A204.1 (cell line): ENCODE measurements around the gene IVNS1ABP.
"Not testable (repeated sequence)": the region's sequence is repeated elsewhere in the genome, so short reads cannot be mapped to it uniquely, and the experiment has no call there.

Experiments used
- FAIRE-seq: peaks from 2 replicates; lab custom pipeline; 2012; peaks lifted over from hg19 to GRCh38; lab: Jason Lieb, UNC

IVNS1ABP gene

GRCh38 chr1:185292237-185292636, 24.8 kb downstream of the IVNS1ABP start:
- no peak for FAIRE-seq

- FAIRE-seq = no peak
These were observed 25.4 kb downstream of the IVNS1ABP start for GRCh38 chr1:185291652-185292051.

DNA sequence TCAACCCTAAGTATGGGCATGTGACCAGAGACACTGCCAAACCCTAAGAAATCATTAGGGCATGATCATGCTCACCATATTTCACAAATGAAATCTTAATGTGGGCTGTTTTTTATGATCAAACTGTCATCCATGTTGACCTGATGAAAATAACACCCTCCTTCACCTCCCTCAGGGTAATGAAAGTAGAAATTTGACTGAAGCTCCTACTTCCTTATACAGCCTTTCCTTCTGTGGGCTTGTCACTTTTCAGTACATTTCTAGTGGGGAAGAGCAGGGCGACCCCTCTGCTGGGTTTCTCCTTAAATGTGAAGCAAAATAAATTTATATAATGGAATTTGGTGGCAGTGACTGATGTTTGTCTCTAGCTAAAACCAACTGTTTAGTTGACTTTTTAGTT, 25.9 kb downstream of the IVNS1ABP start:
- no peak for FAIRE-seq

GRCh38 chr1:185289880-185290279, 27.2 kb downstream of the IVNS1ABP start:
- FAIRE-seq = no peak

GRCh38 chr1:185288435-185288834, 28.6 kb downstream of the IVNS1ABP start:
- no peak for FAIRE-seq

DNA sequence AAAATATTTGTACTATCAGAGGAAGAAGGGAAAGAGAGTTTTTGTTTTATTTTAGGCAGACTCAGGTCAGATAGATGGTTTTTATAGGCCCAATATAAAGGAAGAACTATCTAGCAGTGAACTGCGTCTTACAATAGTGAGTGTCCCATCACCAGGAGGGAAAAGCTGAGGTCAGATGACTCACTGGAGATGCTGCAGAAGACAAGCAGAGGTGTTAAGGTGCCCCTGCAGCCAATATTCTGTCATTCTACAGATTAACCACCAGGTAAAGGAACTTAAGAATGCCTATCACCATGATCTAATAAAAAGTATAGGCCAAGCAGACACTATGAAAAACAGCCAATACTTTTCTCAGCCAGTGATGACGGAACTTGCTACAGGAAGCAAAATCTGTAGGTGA, 29.6 kb downstream of the IVNS1ABP start:
- no peak for FAIRE-seq

- no peak for FAIRE-seq
These were observed 32.3 kb downstream of the IVNS1ABP start for GRCh38 chr1:185284533-185285276.

DNA sequence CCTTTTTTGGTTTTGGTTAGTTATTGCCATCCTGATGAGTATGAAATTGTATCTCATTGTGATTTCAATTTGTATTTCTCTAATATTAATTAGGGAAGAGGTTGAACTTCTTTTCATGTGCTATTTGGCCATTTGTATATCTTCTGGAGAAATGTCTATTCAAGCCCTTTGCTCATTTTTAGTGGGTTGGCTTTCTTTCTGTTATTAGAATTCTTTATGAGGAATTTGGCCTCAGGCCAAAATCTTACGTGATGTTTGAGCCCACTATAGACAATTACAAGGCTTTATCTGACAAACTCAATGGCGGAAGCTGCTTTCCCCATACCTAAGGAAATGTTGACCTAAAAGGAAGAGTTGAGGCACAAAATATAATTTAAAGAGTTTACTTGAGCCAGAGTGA, 32.9 kb downstream of the IVNS1ABP start:
- FAIRE-seq = no peak

DNA sequence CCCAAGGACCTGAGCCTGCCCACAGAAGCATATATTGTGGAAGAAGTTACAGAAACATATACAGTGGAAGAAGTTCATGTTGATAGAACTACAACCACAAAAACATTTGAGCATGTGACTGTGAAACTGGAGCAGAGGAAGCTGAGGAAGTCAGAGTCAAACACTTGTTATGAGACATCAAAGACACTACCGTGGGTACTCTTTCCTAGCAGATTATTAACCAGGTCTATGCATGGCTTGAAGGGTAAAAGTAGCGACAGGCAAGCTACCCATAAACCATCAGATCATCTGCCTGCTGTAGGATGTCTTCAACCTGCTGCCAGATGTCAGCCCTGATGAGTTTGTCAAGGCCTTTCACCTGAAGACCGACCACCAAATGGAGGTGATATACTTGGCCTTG, 35.8 kb downstream of the IVNS1ABP start:
- FAIRE-seq = no peak

DNA sequence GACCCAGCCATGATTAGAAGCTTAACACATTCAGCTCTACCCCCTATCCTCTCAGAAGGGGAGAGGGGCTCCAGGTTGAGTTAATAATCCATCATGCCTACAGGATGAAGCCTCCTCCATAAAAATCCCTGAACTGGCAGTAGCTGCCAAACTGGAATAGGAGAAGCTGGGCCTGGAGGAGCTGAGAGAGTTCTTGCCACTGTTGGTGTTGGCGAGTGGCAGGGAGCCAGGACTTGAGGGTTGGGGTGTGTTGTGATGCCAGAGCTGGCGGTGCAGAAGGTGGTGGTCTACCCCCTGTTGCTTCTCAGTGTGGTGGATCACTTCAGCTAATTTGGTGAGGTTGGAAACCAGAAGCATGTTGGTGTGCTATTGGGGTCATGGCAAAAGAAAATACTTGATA, 36.5 kb downstream of the IVNS1ABP start:
- no peak for FAIRE-seq

DNA sequence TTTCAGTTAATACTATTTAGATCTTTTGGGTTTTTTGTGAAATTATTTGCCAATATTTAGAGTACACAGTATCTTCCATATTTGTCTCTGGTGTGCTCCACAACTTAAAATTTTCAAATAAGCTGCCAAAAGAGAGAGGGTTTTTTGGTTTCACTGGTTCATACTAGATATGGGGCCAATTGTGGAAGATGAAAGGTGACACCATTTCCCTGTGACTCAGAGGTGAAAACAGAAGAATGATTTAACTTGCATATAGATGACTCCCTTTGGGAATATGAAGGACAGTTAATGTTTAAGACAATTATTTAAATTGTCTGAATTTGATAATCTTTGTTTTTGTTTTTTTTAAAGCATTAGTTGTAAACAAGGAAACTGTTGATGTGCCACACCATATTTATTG, 37.5 kb downstream of the IVNS1ABP start:
- no peak for FAIRE-seq

DNA sequence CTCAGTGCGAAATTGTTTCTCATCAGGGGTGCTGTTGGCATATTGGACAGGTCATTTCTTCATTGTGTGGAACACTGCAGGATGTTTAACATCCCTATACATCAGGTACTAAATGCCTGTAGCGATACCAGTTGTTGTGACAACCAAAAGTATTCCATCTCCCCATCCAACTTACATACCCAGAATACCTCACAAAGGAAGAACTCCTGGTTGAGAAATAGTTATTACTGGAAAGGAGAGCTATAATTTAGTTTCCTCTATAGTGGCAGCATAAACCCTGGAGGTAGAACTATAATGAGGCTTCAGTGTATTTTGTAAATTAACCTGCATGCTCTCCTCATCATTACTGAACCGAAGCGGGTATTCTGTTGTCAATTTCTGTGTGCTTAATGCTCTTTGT, 45.1 kb downstream of the IVNS1ABP start:
- no peak for FAIRE-seq

DNA sequence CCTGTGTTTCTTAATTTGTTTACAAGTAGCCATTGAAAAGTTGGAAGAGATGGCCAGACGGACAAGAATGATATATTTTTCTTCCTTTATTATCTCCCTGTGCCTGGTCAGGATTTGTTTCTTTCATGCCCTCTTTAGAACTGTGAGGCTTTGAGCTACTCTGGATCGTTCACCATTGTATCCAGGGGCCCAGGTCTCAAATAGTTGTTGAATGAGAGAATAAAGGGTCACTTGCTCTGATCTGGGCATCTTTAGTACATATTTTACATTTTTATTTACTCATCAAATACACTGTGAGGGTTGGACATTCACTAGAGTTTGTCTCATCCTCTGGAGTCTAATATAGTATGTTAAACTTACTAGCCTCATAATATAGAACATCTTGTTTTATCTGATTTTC, 48.7 kb downstream of the IVNS1ABP start:
- FAIRE-seq = no peak

DNA sequence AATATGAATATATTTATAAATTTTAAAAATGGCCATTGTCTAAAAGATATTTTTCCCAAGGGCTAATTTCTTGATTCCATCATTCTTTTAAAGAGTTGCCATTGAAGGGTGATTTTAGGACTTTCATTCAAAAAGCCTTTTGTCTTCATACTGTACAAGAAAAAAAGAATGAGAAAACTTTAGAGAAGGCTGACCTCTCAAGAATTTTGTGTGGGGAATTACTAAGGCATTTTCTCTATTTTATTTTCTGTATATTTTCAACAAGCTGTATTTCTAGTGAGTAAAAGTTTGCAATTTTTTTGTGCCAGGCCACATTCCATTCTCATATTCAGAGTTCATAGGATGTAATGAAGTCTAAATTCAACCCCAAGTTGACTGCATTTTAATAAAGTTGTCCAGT, 49.3 kb downstream of the IVNS1ABP start:
- FAIRE-seq = no peak

DNA sequence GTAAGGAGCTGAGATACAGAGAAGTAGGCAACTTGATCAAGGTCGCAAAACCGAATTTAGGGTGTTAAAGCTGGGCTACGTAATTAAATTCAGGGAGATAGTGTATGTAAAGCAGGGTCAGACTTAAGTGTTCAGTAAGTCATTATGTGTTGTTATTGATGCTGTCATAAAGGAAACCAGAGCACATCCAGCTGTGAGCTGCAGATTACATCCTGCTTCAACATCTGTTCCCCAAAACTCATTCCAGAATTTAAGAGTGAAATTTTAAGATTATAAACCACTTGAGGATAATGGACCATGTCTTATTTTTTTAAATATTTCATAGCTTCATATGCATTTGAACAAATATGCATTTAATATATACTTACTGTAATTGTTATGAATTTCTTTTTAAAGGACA, 49.7 kb downstream of the IVNS1ABP start:
- no peak for FAIRE-seq

- no peak for FAIRE-seq
These were observed 51.7 kb downstream of the IVNS1ABP start for GRCh38 chr1:185265314-185265713.

DNA sequence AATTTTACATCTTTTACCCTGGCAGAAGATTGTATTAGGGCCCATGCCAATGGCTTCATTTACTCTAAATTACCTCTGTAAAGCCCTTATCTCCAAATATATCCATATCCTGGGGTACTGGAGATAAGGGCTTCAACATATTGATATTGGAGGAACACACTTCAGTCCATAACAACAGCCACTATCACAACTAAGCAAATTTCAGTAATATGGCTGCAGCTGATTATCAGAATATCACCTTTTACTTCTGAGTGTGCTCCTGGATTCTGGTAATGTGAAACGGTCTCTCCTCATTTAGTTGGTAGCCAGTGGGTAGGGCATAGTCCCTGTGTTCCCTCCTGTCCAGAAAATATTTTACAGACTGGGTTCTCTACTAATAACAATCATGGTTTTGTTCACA, 53.3 kb downstream of the IVNS1ABP start:
- no peak for FAIRE-seq

GRCh38 chr1:185263292-185263691, 53.8 kb downstream of the IVNS1ABP start:
- no peak for FAIRE-seq

DNA sequence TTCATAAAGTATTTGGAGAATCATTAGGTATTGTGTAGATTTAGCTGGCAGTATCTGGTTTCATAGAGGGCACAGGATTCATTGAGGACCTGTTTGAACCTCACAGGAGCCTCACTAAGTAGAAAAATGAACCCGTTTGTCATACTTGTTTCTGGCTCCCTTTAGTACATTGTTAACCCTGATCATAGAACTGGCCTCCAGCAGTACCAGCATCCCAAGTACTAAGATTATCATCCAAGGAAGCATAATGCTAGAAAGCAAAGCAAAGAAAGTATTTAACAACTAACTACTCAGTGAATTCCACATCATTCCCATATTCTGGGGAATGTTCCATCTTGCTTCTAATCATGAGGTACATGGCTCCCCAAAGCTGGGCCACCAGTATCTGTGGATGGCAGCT, 54.9 kb downstream of the IVNS1ABP start:
- no peak for FAIRE-seq

GRCh38 chr1:185260611-185261010, 56.4 kb downstream of the IVNS1ABP start:
- FAIRE-seq = no peak

DNA sequence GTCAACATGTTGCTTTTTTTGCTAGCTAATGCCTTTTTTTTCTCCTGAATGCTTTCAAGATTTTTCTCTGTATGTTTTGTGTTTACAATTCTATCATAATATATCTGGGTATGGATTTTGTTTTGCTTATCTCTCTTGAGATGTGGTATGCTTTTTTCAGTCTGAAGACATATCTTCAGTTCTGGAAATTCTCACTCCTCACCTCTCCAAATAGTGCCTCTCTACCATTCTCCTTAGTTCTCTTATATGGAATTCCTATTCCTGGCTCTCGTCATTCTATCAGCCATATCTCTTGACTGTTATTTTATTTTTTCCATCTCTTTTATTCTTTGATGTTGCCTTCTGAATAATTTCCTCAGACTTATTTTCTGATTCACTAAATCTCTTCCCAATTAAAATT, 58.4 kb downstream of the IVNS1ABP start:
- FAIRE-seq = no peak

DNA sequence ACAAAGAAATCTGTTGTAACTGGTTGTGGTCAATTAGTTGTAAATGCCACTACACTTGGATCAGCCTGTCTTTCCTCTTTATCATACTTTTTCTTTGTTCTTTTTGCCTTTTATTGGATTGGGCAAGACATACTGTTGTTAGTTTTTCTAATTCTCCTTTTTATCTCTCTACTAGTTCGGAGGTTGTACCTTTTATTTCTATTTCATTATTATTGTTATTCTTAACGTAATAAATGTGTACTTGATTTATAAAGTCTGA, 59.2 kb downstream of the IVNS1ABP start:
- no peak for FAIRE-seq

GRCh38 chr1:185257116-185257949, 59.7 kb downstream of the IVNS1ABP start:
- not testable (repeated sequence) for FAIRE-seq

DNA sequence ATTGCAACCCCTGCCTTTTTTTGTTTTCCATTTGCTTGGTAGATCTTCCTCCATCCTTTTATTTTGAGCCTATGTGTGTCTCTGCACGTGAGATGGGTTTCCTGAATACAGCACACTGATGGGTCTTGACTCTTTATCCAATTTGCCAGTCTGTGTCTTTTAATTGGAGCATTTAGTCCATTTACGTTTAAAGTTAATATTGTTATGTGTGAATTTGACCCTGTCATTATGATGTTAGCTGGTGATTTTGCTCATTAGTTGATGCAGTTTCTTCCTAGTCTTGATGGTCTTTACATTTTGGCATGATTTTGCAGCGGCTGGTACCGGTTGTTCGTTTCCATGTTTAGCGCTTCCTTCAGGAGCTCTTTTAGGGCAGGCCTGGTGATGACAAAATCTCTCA, 61.4 kb downstream of the IVNS1ABP start:
- FAIRE-seq = not testable (repeated sequence)
